ENCODE results near the gene MAMDC4.
"Not testable (repeated sequence)": the region's sequence is repeated elsewhere in the genome, so short reads cannot be mapped to it uniquely, and the experiment has no call there.

DNA sequence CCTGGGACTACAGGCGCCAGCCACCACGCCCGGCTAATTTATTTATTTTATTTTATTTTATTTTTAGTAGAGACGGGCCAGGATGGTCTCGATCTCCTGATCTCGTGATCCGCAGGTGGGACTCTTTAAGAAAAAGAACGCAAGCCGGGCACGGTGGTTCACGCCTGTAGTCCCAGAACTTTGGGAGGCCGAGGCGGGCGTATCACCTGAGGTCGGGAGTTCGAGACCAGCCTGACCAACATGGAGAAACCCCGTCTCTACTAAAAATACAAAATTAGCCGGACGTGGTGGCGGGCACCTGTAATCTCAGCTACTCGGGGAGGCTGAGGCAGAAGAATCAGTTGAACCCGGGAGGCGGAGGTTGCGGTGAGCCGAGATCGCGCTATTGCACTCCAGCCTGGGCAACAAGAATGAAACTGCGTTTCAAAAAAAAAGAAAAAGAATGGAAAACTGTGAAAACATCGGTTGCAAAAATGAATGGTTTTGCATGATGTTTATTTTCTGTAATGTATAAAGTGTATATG is 14.8 kb downstream of the MAMDC4 start:
- TF ChIP-seq POLR2AphosphoS5, POLR2A, EP300 (IDR thresholded peaks at IDR 0.05): not testable (repeated sequence)
- TF ChIP-seq, protein P1, sequence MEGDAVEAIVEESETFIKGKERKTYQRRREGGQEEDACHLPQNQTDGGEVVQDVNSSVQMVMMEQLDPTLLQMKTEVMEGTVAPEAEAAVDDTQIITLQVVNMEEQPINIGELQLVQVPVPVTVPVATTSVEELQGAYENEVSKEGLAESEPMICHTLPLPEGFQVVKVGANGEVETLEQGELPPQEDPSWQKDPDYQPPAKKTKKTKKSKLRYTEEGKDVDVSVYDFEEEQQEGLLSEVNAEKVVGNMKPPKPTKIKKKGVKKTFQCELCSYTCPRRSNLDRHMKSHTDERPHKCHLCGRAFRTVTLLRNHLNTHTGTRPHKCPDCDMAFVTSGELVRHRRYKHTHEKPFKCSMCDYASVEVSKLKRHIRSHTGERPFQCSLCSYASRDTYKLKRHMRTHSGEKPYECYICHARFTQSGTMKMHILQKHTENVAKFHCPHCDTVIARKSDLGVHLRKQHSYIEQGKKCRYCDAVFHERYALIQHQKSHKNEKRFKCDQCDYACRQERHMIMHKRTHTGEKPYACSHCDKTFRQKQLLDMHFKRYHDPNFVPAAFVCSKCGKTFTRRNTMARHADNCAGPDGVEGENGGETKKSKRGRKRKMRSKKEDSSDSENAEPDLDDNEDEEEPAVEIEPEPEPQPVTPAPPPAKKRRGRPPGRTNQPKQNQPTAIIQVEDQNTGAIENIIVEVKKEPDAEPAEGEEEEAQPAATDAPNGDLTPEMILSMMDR (IDR thresholded peaks at IDR 0.05): not testable (repeated sequence)

All from sigmoid colon (tissue), 4 donors.